HG02623 (cell line): ENCODE results near the gene TOR3A.

Experiments used
- ATAC-seq: cut with Tn5 transposase; IDR thresholded peaks from one replicate; pipeline ENCODE4 v1.9.1; 2021; ENCODE audit warnings: moderate library complexity; ENCODE audit not compliant: unreplicated experiment

TOR3A gene

DNA sequence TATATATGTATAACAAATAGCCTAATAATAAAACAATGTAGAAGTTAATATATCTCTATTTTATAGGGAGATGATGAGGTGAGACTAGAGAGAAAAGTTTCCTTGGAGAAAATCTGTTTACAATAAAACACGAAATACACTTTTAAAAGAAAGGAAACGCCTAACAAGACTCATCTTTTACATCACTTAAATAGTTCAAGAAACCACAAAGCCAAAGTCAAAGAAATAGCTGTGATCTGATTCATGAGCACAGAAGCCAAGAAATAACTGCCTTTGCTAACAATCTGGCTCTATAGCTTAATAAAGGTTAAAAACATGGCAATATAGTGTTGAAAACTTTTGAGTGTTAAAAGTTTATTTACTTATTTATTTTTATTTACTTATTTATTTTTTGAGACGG, 61.5 kb downstream of the TOR3A start:
- ATAC-seq = no peak

DNA sequence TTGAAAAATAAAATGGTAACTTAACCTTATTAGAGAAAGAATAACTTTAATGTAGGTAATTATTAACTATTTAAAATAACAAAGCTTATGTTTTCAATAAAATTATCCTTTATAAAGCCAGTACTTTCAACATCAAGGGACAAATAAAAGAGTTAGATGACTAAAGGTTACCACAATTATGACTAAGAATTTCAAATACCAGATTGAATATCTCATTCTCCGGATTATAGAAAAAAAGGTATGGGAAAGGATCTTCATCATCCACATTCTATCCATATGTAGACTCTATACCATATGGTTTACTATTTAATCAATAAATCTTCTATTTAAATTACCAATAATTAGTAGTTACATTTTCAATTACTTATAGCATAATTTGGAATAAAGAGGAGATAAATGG, 62.8 kb downstream of the TOR3A start:
- ATAC-seq = no peak

DNA sequence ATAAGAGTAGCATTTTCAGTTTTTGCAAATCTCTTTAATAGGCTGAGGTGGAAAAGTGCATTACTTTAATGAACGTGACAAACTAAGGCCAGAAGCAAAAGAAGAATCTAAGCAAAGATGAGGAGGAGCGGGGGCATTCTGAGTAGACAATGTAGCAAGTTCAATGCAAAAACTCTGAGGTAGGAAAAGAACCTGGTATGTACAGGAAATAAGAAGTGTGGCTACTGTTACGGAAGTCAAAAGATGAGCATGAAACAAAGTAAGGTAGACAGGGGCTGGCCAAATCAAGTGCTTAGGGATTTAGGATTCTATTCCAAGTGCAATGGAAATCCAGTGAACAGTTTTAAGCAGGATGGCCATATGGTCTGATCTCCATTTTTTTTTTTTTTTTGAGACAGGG, 63.7 kb downstream of the TOR3A start:
- ATAC-seq = no peak
